K562 (cell line): ENCODE results near the gene CLEC3A. TPM values are rescaled to one million over a fixed set of nuclear protein-coding genes. Genes with fewer than 3 reads are reported as not detected.

ENCODE experiments used
- ATAC-seq: fragments of 200-7000 bp; cut with Tn5 transposase; 3 replicates; pipeline ENCODE4 v1.9.1; 2020; ENCODE audit warnings: moderate library complexity
- BruUV-seq: library from RNA; stranded (reverse); fragments of 400-500 nt; replicated peaks from 2 replicates; lab custom pipeline; 2021; lab: Mats Ljungman, UMichigan
- CTCF ChIA-PET: fragments of 300-600 bp; formaldehyde crosslinking; extraction: SDS; loops from one replicate; lab custom pipeline; 2021; ENCODE audit warnings: low intra/inter-chr PET ratio; lab: Yijun Ruan, JAX
- POLR2A ChIA-PET: fragments of 300-600, 350-650 bp; sonication (Branson Sonifier 250); formaldehyde crosslinking; extraction: SDS; loops from one replicate; lab custom pipeline; 2021; ENCODE audit warnings: antibody characterized with exemption, inconsistent platforms; lab: Yijun Ruan, JAX
- DNase-seq, 4 experiments: peaks; one replicate each; pipeline versions ENCODE4 v3.0.0 to v3.0.0-alpha.2; 2011 to 2018; ENCODE audit warnings: low spot score in 3 of 4, mixed read lengths in 3 of 4; ENCODE audit errors: extremely low read depth in 1 of 4
- FAIRE-seq: peaks from 2 replicates; lab custom pipeline; 2011; peaks lifted over from hg19 to GRCh38; lab: Jason Lieb, UNC
- H2AFZ ChIP-seq: 2 replicates; pipeline ENCODE4 v1.6.0; 2011; ENCODE audit warnings: low read depth, low read length, control low read depth, inconsistent platforms
- H3K27ac ChIP-seq: fragments of 200-600 bp; 3 replicates; pipeline ENCODE4 v1.8.0; 2011; ENCODE audit warnings: low read depth, mild to moderate bottlenecking, control low read depth, inconsistent platforms, low read length, moderate library complexity, mixed read lengths; ENCODE audit errors: extremely low read depth
- H3K27me3 ChIP-seq, 2 experiments: fragments of 300-600 bp in 1 of 2; 2 replicates in 1 of 2; 3 replicates in 1 of 2; pipeline versions ENCODE4 v1.6.0 to v1.8.0; 2011; ENCODE audit warnings: inconsistent platforms in 2 of 2, low read length in 2 of 2, mild to moderate bottlenecking in 1 of 2, mixed read lengths in 1 of 2, moderate library complexity in 1 of 2; ENCODE audit not compliant: control insufficient read depth in 2 of 2, insufficient read depth in 2 of 2
- H3K36me3 ChIP-seq: fragments of 300-600 bp; 3 replicates; pipeline ENCODE4 v1.8.0; 2011; ENCODE audit warnings: mild to moderate bottlenecking, low read length, inconsistent platforms; ENCODE audit not compliant: control insufficient read depth, insufficient read depth
- H3K4me1 ChIP-seq, 2 experiments: fragments of 200-600 bp in 1 of 2; replicated peaks in 1 of 2; 2 replicates in 1 of 2; 3 replicates in 1 of 2; pipeline versions ENCODE4 v1.5.1 to v1.8.0; 2011; ENCODE audit warnings: inconsistent platforms in 2 of 2, low read length in 2 of 2, mild to moderate bottlenecking in 1 of 2, mixed read lengths in 1 of 2, moderate library complexity in 1 of 2; ENCODE audit not compliant: control insufficient read depth in 2 of 2, insufficient read depth in 2 of 2
- H3K4me2 ChIP-seq: 2 replicates; pipeline ENCODE4 v1.6.1; 2011; ENCODE audit warnings: low read length, control low read depth, inconsistent platforms, mixed read lengths; ENCODE audit not compliant: insufficient read depth
- H3K4me3 ChIP-seq: fragments of 200-600 bp; sonication (generic), shearing (Covaris generic); 2 replicates; pipeline ENCODE4 v1.5.1; 2016; ENCODE audit warnings: control low read depth, inconsistent platforms
- H3K79me2 ChIP-seq: fragments of 200-600 bp; 3 replicates; pipeline ENCODE4 v1.8.0; 2011; ENCODE audit warnings: low read length, inconsistent platforms; ENCODE audit not compliant: control insufficient read depth, insufficient read depth
- H3K9ac ChIP-seq, 2 experiments: 2 replicates each; pipeline versions ENCODE4 v1.6.0 to v1.6.1; 2011; ENCODE audit warnings: low read depth in 2 of 2, low read length in 2 of 2, control low read depth in 1 of 2, inconsistent platforms in 1 of 2, mild to moderate bottlenecking in 1 of 2, mixed read lengths in 1 of 2; ENCODE audit not compliant: insufficient read depth in 1 of 2
- H3K9me1 ChIP-seq: one replicate; pipeline ENCODE4 v1.6.0; 2011; ENCODE audit warnings: inconsistent platforms, mild to moderate bottlenecking, low read length, moderate library complexity; ENCODE audit not compliant: control insufficient read depth, insufficient read depth
- H3K9me3 ChIP-seq: replicated peaks from 2 replicates; pipeline ENCODE4 v1.5.1; 2011; ENCODE audit warnings: low read depth, low read length, inconsistent platforms; ENCODE audit not compliant: control insufficient read depth, insufficient read depth
- H4K20me1 ChIP-seq: replicated peaks from 2 replicates; pipeline ENCODE4 v1.6.1; 2011; ENCODE audit warnings: low read length, inconsistent platforms, mixed read lengths; ENCODE audit not compliant: control insufficient read depth, insufficient read depth
- ARID3A ChIP-seq: IDR thresholded peaks from 2 replicates; pipeline ENCODE4 v1.6.1; 2012; ENCODE audit warnings: low read depth, low read length, improper control_type of control experiment, borderline replicate concordance
- C11orf30 ChIP-seq: fragments of 450-650 bp; IDR thresholded peaks from 2 replicates; pipeline ENCODE4 v1.6.1; 2016; ENCODE audit warnings: low read depth, mild to moderate bottlenecking
- CBX8 ChIP-seq: fragments of 200-600 bp; sonication (generic); IDR thresholded peaks from 2 replicates; pipeline ENCODE4 v1.6.1; 2012; ENCODE audit warnings: borderline replicate concordance, mixed run types, low read depth, mild to moderate bottlenecking, moderate library complexity, mixed read lengths, low read length, control low read depth, inconsistent platforms; ENCODE audit not compliant: poor library complexity, severe bottlenecking; ENCODE audit errors: extremely low read depth
- FOXP1 ChIP-seq: sonication (generic); formaldehyde crosslinking; IDR thresholded peaks from 2 replicates; pipeline ENCODE4 v1.8.0; 2022; ENCODE audit warnings: mild to moderate bottlenecking, missing genetic modification reagents
- ILK ChIP-seq: fragments of 450-650 bp; IDR thresholded peaks from 2 replicates; pipeline ENCODE4 v1.6.1; 2016; ENCODE audit warnings: missing genetic modification characterization, low read depth, mild to moderate bottlenecking, missing compliant biosample characterization, moderate library complexity, borderline replicate concordance
- MTF1 ChIP-seq: fragments of 250-450 bp; sonication (Bioruptor Pico); IDR thresholded peaks from 2 replicates; pipeline ENCODE4 v1.9.0; 2021; ENCODE audit warnings: moderate library complexity, mild to moderate bottlenecking, inconsistent platforms, borderline replicate concordance
- OTX1 ChIP-seq: fragments of 450-650 bp; formaldehyde crosslinking; IDR thresholded peaks from 2 replicates; pipeline ENCODE4 v1.4.0; 2022; ENCODE audit warnings: mild to moderate bottlenecking
- STAG1 ChIP-seq: sonication (generic); formaldehyde crosslinking; IDR thresholded peaks from 2 replicates; pipeline ENCODE4 v1.5.0; 2020; ENCODE audit warnings: missing genetic modification reagents, borderline replicate concordance
- TEAD1 ChIP-seq, 2 experiments: fragments of 450-650 bp in 1 of 2; sonication (generic) in 1 of 2; formaldehyde crosslinking; IDR thresholded peaks; 2 replicates each; pipeline versions ENCODE4 v1.4.0 to v1.8.0; 2020 to 2022; ENCODE audit warnings: mild to moderate bottlenecking in 2 of 2, missing genetic modification reagents in 1 of 2
- ZBTB26 ChIP-seq: fragments of 450-650 bp; formaldehyde crosslinking; IDR thresholded peaks from 2 replicates; pipeline ENCODE4 v1.4.0; 2022; ENCODE audit warnings: missing genetic modification characterization
- ZNF24 ChIP-seq: fragments of 450-650 bp; IDR thresholded peaks from 2 replicates; pipeline ENCODE4 v1.6.1; 2016
- ZNF583 ChIP-seq: fragments of 250-450 bp; sonication (Bioruptor Pico); IDR thresholded peaks from 2 replicates; pipeline ENCODE4 v1.4.0; 2020
- ZNF778 ChIP-seq: fragments of 450-650 bp; formaldehyde crosslinking; IDR thresholded peaks from 2 replicates; pipeline ENCODE4 v1.4.0; 2020; ENCODE audit warnings: mild to moderate bottlenecking, moderate library complexity
- ZNF780A ChIP-seq: fragments of 250-450 bp; sonication (Bioruptor Pico); IDR thresholded peaks from 2 replicates; pipeline ENCODE4 v1.5.0; 2021; ENCODE audit warnings: mild to moderate bottlenecking
- ZZZ3 ChIP-seq: fragments of 450-650 bp; IDR thresholded peaks from 2 replicates; pipeline ENCODE4 v1.6.1; 2016; ENCODE audit warnings: antibody characterized with exemption, mild to moderate bottlenecking, moderate library complexity
- WGBS: fragments of 100-300 bp; shearing (Covaris generic); methylation state at CpG from one replicate; pipeline ENCODE4 v1.1.6; 2016; ENCODE audit warnings: low coverage, mixed read lengths; ENCODE audit not compliant: insufficient coverage; ENCODE audit errors: missing lambda C conversion rate; 5-methylcytosine and 5-hydroxymethylcytosine counted together
- in situ Hi-C: fragments of 300-500 bp; cut with MboI; formaldehyde crosslinking; loops from 4 replicates; pipeline ENCODE4 v1.15.0; 2018; ENCODE audit warnings: inconsistent platforms, mixed read lengths
- intact Hi-C: fragments of 100-400 bp; cut with micrococcal nuclease; formaldehyde crosslinking; loops from 2 replicates; pipeline ENCODE4 v1.14.2; 2022
- polyA plus RNA-seq, 8 experiments: library from polyadenylated mRNA; depleted of rRNA in 4 of 8; stranded (reverse) in 5 of 8; unstranded in 3 of 8; fragments of >200 nt; fragmentation: Nextera tagmentation in 2 of 8; fragmentation: Illumina TruSeq in 1 of 8; extraction: Ambion mirVana in 2 of 8; extraction: Trizol in 1 of 8; gene quantifications; 2 replicates each; pipeline versions ENCODE4 v1.2.1 to v1.2.3, GENCODE V29; 2011 to 2014; ENCODE audit warnings: inconsistent platforms in 1 of 8, missing spikeins in 1 of 8
- total RNA-seq, 7 experiments: library from RNA; depleted of rRNA in 6 of 7; stranded (reverse); fragments of >200 nt in 6 of 7; fragmentation: Illumina TruSeq in 2 of 7; extraction: Trizol in 2 of 7; gene quantifications; 2 replicates each; pipeline versions ENCODE4 v1.2.1 to v1.2.3, GENCODE V29; 2011 to 2021; ENCODE audit warnings: low replicate concordance in 1 of 7
- TF ChIP-seq, protein P1 (sequence below): fragments of 450-650 bp; IDR thresholded peaks from one replicate; pipeline ENCODE4 v1.6.1; 2018; ENCODE audit warnings: mild to moderate bottlenecking, moderate library complexity; ENCODE audit not compliant: partially characterized antibody

The CLEC3A gene
- total and polyA plus RNA-seq, 9 of the 15 experiments (the other 6 are each of a cell fraction or from before 2014, with no cell fraction given): not detected

DNA sequence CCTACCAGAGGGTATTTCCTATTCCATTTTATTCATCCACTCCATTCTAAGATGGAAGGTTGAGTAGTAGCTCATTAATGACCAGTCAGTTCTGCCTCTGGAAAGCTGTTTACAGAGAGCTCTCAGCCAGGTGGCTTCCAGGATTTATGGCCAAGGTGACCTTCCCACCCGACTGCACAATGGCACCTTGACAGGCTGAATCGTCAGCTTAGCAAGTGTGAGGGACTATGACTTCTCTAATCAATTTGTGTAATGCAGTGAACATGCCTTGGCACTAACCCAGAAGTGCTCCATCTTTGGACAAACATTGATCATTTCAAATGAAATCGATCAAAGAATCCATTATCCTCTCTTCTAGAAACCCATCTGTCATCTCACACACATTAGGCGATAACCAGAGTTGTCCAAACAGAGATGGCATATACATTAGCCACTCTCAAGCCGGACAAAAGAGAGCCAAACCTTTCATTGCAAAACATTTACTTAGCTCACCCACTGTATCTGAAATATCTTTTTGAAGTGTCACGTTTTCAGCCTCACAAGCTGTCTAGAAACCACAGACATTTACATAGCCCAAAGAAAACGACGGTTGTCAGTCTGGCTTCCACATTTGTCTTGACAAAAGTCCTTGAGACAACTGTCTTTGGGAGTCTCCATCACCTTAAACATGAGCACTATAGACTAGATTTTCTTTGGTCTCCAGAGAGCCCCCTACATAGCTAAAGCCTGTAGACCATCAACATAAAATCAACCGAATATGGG, 35.6 kb downstream of the CLEC3A start:
- ChIA-PET CTCF (no interaction called here), POLR2A (interaction anchor here (0.7 kb wide), 1 partner anchor 19 kb away, joined by 4 read pairs; no protein-coding TSS in a partner anchor)
- ATAC-seq: no peak
- FAIRE-seq: no peak
- 2% methylated on average over 9 of the region's 9 CpGs for WGBS
- Histone ChIP-seq H2AFZ (no peak overlapping the region), H3K9me3 (no peaks in the 10 kb centered on the region), H3K36me3 (no peaks in the 10 kb centered on the region), H3K4me3 (no peak overlapping the region), H3K4me2 (no peak overlapping the region), H3K27ac (no peak overlapping the region), H3K27me3 (peaks cover 9 to 16% of the 10 kb centered on the region in 2 experiments; a peak in 4 of 5 replicates), H3K79me2 (no peaks in the 10 kb centered on the region), H4K20me1 (no peaks in the 10 kb centered on the region), H3K9me1 (no peaks in the 10 kb centered on the region), H3K4me1 (no peaks in the 10 kb centered on the region), H3K9ac (no peak overlapping the region)
- no peak for TF ChIP-seq ZNF780A (CRISPR knock-in tag)
- no peak for TF ChIP-seq ZNF778 (CRISPR knock-in tag)
- no peak for TF ChIP-seq OTX1
- TF ChIP-seq ZNF583 (CRISPR knock-in tag): no peak
- TF ChIP-seq ZBTB26 (CRISPR knock-in tag): no peak
- no peak for TF ChIP-seq FOXP1 (CRISPR knock-in tag)
- TF ChIP-seq C11orf30: no peak
- no peak for TF ChIP-seq ZNF24
- TF ChIP-seq ARID3A: no peak
- no peak for TF ChIP-seq ILK (tag)
- TF ChIP-seq MTF1 (CRISPR knock-in tag): no peak
- no peak for TF ChIP-seq STAG1 (CRISPR knock-in tag)
- TF ChIP-seq TEAD1 (CRISPR knock-in tag; IDR thresholded peaks at IDR 0.05): no peak
- TF ChIP-seq ZZZ3: no peak
- no peak for TF ChIP-seq CBX8
- TF ChIP-seq, protein P1, sequence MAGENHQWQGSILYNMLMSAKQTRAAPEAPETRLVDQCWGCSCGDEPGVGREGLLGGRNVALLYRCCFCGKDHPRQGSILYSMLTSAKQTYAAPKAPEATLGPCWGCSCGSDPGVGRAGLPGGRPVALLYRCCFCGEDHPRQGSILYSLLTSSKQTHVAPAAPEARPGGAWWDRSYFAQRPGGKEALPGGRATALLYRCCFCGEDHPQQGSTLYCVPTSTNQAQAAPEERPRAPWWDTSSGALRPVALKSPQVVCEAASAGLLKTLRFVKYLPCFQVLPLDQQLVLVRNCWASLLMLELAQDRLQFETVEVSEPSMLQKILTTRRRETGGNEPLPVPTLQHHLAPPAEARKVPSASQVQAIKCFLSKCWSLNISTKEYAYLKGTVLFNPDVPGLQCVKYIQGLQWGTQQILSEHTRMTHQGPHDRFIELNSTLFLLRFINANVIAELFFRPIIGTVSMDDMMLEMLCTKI: no peak
- in situ Hi-C loops (no loop called here), intact Hi-C loops (no loop called here)
- BruUV-seq: no TSS peak
- DNase-seq: no peak
